ENCODE results near the gene MAPKAP1. TPM values are rescaled to one million over a fixed set of nuclear protein-coding genes. Genes with fewer than 3 reads are reported as not detected.

Gene MAPKAP1
- total and polyA plus RNA-seq, 9 of the 15 experiments (the other 6 are each of a cell fraction or from before 2014, with no cell fraction given), result 2.6 to 82.1 (median 61.1) TPM

- TF ChIP-seq ZNF165 (CRISPR knock-in tag; IDR thresholded peaks at IDR 0.05; ENCODE audit: borderline replicate concordance) (no peak), ZNF699 (CRISPR knock-in tag; IDR thresholded peaks at IDR 0.05; ENCODE audit: insufficient replicate concordance) (no peak), ZNF217 (CRISPR knock-in tag; IDR thresholded peaks at IDR 0.05) (no peak), CCNT2 (IDR thresholded peaks at IDR 0.05; ENCODE audit: borderline replicate concordance, extremely low read depth, insufficient read length, low read depth, low read length) (no peak), XRCC3 (IDR thresholded peaks at IDR 0.05) (no peak), HIVEP1 (CRISPR knock-in tag; IDR thresholded peaks at IDR 0.05) (no peak), EZH2 (IDR thresholded peaks at IDR 0.05; ENCODE audit: borderline replicate concordance, low read depth, low read length) (no peak; the same call in 1 of the 2 replicates), ARNT (IDR thresholded peaks at IDR 0.05) (peak; percentile 39 to 40; a peak in 1 of 4 replicates), SP1 (CRISPR knock-in tag; IDR thresholded peaks at IDR 0.05) (peak; percentile 59; the same call in 1 of the 2 replicates), FOXJ3 (CRISPR knock-in tag; IDR thresholded peaks at IDR 0.05) (no peak), PTRF (tag; IDR thresholded peaks at IDR 0.05) (no peak), UBTF (IDR thresholded peaks at IDR 0.05; ENCODE audit: borderline replicate concordance in 1 of 2, low read depth in 2 of 2, low read length in 2 of 2) (no peak), PHB (CRISPR knock-in tag; IDR thresholded peaks at IDR 0.05) (no peak), KAT8 (IDR thresholded peaks at IDR 0.05; ENCODE audit: low read depth) (no peak), TCF3 (CRISPR knock-in tag; IDR thresholded peaks at IDR 0.05) (peak; percentile 97), DDX20 (tag; IDR thresholded peaks at IDR 0.05; ENCODE audit: low read depth) (no peak), CBX1 (IDR thresholded peaks at IDR 0.05; ENCODE audit: low read depth) (no peak), CLOCK (CRISPR knock-in tag; IDR thresholded peaks at IDR 0.05; ENCODE audit: borderline replicate concordance) (no peak), PHTF2 (CRISPR knock-in tag; IDR thresholded peaks at IDR 0.05) (no peak), RB1 (IDR thresholded peaks at IDR 0.05; ENCODE audit: low read depth) (no peak), SNAPC5 (CRISPR knock-in tag; IDR thresholded peaks at IDR 0.05) (no peak), BRF1 (IDR thresholded peaks at IDR 0.05; ENCODE audit: borderline replicate concordance, extremely low read depth, insufficient read length) (no peak)
- TF ChIP-seq, protein P1, sequence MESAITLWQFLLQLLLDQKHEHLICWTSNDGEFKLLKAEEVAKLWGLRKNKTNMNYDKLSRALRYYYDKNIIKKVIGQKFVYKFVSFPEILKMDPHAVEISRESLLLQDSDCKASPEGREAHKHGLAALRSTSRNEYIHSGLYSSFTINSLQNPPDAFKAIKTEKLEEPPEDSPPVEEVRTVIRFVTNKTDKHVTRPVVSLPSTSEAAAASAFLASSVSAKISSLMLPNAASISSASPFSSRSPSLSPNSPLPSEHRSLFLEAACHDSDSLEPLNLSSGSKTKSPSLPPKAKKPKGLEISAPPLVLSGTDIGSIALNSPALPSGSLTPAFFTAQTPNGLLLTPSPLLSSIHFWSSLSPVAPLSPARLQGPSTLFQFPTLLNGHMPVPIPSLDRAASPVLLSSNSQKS (CRISPR knock-in tag; IDR thresholded peaks at IDR 0.05), result no peak
- TF ChIP-seq, protein P2, sequence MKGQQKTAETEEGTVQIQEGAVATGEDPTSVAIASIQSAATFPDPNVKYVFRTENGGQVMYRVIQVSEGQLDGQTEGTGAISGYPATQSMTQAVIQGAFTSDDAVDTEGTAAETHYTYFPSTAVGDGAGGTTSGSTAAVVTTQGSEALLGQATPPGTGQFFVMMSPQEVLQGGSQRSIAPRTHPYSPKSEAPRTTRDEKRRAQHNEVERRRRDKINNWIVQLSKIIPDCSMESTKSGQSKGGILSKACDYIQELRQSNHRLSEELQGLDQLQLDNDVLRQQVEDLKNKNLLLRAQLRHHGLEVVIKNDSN (CRISPR knock-in tag; IDR thresholded peaks at IDR 0.05), result no peak
Measured at GRCh38 chr9:125477089-125477544, 229.9 kb downstream of the MAPKAP1 start (continued).

All from K562 (cell line).